Skeletal muscle cell (primary cell): Measurements from ENCODE around the gene GLYR1.
"Not testable (repeated sequence)": the region's sequence is repeated elsewhere in the genome, so short reads cannot be mapped to it uniquely, and the experiment has no call there.

ENCODE experiments used
- DNase-seq: peaks from one replicate; pipeline ENCODE4 v3.0.0-alpha.2; 2010; ENCODE audit warnings: low read depth
- H3K4me3 ChIP-seq: 2 replicates; pipeline ENCODE4 v1.5.1; 2011; ENCODE audit warnings: low read depth, mild to moderate bottlenecking, control low read depth, low read length, moderate library complexity

GLYR1 gene

DNA sequence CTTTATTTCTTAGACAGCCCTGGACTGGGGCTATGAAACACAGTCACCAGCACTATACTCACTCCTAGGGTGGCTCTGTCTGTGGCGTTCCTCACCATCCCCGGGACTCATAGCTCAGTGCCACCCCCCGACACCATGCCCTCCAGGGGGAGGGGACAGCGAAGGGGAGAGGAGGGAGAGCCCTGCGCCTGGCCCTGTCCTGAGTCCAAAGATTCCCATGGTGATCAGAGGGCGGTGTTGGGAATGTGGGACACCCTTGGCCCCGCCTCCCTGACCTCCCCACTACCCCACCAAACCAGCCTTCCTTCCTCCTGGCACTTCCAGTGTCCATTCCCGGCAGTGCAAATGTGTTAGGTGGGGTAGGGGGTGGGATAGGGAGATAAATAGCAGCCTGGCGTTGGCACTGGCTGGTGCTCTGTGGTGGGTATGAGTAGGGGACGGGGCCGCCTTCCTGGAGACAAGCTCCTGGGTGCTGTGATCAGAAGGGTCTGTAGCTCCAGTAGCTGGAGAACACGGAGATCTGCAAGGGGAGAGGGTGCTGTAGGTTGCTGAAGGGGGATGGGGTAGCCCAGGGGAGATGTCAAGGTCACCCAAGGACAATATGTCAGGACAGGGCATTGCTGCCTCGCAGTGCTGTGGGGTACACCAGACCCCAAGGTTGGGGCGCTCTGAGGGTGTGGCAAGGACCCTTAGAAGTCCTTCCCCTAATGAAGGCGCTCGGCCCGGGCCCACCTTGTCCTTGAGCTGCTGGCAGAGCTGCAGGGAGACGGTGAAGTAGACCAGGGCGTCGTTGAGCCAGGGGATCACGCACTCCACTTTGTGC, 49.9 kb downstream of the GLYR1 start:
- no peak overlapping the region for H3K4me3 ChIP-seq
- no peak for DNase-seq

DNA sequence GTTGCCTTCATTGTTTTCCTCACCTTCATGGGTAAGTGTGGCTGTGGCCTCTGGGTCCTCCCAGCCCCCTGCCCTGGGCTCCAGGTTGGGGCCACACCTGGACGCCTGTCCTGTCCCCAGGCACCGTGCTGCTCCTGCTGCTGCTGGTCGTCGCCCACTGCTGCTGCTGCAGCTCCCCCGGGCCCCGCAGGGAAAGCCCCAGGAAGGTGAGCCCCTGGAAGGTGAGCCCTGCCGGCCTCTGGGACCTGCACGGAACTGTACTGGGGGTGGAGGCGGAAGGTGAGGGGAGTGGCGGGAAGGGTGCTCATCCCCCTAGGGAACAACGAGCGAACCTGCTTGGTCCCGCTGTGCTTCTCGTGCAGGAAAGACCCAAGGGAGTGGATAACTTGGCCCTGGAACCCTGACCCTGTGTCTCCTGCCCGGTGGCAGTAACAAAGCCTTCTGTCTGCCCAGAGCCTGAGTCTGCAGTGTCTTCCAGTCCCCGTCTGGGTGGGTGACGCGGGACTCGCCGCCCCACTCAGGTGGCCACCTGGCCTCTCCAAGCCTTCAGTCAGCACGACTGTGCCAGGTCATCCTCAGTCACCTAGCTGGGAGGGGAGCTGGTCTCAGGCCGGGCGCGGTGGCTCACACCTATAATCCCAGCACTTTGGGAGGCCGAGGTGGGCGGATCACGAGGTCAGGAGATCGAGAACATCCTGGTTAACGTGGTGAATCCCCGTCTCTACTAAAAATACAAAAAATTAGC, 51.1 kb downstream of the GLYR1 start:
- no peak overlapping the region for H3K4me3 ChIP-seq
- DNase-seq: no peak

DNA sequence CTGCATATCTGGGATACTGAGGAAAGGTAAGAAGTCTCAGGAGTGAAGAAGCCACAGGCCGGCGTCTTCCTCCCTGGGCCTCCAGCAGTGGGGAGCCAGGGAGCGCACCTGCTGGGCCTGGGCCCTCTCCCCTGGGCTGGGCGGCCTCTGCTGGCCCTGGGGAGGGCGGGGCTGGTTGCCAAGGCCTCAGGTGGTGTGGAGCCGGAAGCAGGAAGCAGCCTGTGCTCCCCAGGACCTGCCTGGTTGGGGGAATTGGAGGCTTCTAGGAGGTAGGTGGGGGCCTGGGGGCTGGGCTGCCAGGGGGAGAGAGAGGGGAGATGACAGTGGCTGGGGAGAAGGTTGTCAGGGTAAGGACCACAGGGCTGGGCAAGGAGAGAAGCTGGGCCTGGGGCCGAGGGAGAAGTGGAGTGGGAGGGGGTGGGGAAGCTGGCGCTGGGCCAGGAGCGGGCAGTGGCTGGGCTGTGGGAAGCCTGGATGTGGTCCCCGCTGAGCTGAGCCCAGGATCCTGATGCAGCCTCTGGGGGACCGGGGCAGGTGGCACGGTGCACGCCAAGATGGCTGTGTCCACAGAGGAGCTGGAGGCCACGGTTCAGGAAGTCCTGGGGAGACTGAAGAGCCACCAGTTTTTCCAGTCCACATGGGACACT, 51.8 kb downstream of the GLYR1 start, which contains the start of gene SMIM22:
Gene SMIM22 (plus strand): TSS at position 189 of the 647 bp plus-strand sequence. CDS start 366 bp downstream, at position 555.
- H3K4me3 ChIP-seq: no peak within 1 kb of the TSS
- DNase-seq: no peak

DNA sequence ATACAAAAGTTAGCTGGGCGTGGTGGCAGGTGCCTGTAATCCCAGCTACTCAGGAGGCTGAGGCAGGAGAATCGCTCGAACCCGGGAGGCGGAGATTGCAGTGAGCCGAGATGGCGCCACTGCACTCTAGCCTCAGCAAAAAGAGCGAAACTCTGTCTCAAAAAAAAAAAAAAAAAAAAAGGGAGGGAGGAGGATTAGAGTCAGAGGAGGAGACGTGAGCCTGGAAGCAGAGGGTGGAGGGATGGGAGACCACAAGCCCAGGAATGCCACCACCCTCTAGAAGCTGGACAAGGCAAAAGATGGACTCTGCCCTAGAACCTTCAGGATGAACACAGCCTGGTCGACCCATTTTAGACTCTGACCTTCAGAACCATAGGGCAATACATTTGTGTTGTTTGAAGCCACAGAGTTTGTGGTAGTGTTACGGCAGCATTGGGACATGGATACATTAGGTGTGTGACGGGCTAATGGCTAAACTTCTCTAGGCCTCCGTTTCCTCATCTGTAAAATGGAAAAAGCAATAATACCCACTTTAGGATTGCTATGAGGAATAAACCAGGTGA, 54.1 kb downstream of the GLYR1 start:
- no peak for DNase-seq
- no peak overlapping the region for H3K4me3 ChIP-seq

DNA sequence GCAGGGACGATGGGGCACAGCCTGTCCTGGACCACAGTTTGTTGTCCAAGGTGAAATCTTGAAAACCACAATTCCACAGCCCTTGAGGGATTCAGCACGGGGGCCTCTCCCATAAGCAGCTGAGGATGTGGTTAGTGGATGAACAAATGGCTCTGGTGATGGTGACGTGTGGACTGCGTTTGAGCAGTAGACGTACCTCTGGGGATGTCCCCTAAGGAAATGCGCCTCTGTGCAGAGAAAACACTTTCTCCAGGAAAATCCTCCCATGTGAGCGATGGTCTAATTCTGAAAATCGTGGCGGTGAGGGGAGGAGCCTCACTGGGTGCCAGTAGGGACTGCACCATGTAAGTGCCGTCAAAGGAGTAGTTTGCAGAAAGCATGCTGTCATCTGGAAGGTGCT, 56.2 kb downstream of the GLYR1 start:
- no peak for DNase-seq
- H3K4me3 ChIP-seq: no peak overlapping the region

DNA sequence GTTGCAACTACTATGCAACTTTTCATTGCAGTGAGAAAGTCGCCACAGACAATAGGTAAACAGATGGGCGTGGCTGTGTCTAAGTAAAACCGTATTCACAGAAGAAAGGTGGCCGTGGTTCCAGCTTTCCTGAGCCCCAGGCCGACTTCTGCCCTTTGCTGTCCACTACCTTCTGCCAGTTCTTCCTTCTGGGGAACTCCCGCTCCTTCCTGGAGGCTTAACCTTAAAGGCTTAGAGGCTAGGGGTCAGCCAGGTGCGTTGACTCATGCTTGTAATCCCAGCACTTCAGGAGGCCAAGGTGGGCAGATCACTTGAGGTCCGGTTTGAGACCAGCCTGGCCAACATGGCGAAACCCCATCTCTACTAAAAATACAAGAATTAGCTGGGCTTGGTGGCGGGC, 56.8 kb downstream of the GLYR1 start:
- no peak for DNase-seq
- no peak overlapping the region for H3K4me3 ChIP-seq

DNA sequence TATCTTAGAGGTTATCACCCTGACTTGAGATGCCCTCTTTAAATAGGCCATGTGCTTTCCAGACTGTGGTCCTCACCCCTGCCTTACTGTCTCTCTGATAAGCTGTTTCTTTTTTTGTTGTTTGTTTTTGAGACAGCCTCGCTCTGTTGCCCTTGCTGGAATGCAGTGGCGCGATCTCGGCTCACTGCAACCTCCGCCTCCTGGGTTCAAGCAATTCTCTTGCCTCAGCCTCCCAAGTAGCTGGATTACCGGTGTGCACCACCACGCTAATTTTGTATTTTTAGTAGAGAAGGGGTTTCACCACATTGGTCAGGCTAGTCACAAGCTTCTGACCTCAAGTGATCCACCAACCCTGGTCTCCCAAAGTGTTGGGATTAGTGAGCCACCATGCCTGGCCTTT, 58.2 kb downstream of the GLYR1 start:
- DNase-seq: no peak
- no peak overlapping the region for H3K4me3 ChIP-seq

DNA sequence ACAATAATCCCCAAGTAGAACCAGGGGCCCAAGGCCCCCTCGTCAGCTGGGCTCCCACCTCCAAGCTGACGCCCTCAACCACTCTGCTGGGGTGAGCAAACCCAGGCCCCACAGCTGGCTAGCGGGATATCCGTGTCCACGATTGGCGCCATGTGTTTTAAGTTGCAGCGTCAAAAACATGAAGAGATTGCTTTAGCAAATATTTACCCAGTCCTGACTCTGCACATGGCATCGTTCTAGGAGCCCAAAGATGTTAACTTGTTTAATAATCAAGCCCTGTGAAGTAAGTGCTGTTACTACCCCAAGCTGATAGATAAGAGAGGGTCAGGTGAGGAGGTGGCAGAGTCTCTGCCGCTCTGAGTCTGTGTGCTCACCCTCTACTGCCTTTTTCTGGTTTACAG, 58.6 kb downstream of the GLYR1 start:
- DNase-seq: no peak
- H3K4me3 ChIP-seq: no peak overlapping the region

DNA sequence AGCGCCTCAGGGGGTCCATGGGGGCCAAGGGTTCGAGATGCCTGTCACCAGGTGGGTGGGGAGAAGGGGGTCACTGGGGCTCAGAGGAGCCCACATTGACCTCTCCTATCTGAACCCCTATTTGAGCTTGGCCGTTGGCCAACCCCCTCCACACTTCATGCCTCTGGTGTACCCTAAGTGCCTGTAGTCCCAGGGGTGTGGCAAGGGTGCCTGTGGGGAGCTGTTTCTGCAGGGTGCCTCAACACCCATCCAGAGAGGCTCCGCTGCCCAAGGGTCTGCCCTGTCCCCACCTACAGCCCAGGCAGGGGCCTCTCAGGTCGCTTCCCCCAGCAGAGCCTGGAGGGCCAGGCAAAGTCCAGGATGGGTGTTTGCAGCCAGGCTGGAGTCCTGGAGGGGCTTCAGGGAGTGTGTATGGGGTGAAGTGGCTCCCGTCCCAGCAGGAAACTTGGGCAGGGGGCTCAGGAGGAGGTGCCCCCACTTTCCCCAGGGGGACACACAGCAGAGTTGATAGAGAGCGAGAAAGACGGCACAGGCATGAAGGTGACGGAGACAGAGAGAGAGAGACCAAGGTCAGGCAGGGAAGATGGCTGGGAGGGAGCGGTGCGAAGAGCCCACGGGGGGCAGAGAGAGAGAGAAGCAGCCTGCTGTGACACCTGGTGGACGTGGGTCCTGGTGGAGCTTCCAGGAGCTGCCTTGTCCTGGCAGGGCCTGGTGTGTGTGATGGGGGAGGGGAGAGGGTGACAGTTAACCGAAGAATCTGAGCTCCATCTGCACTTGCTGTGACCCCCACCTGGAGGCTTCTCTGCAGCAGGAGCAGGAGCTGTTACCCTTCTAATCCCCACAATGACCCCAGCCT, 59.2 kb downstream of the GLYR1 start, which contains the start of gene SEPTIN12:
Gene SEPTIN12 (minus strand): TSS at position 719 of the 856 bp plus-strand sequence. CDS start 700 bp downstream, at position 19.
- no peak within 1 kb of the TSS for H3K4me3 ChIP-seq
- DNase-seq: no peak

DNA sequence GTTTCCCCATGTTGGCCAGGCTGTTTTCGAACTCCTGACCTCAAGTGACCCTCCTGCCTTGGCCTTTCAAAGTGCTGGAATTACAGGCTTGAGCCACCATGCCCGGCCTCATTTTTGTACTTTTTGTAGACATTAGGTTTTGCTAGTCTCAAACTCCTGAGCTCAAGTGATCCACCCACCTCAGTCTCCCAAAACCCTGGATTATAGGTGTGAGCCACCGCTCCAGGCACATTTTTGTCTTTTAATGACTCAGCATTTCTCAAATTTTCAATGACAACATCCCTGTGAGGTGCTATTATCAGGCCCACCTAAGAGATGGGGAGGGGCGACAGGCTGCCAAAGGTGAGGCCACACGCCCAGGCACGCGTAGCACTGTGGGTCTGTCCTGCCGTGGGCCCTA, 60.0 kb downstream of the GLYR1 start:
- no peak for DNase-seq
- no peak overlapping the region for H3K4me3 ChIP-seq

DNA sequence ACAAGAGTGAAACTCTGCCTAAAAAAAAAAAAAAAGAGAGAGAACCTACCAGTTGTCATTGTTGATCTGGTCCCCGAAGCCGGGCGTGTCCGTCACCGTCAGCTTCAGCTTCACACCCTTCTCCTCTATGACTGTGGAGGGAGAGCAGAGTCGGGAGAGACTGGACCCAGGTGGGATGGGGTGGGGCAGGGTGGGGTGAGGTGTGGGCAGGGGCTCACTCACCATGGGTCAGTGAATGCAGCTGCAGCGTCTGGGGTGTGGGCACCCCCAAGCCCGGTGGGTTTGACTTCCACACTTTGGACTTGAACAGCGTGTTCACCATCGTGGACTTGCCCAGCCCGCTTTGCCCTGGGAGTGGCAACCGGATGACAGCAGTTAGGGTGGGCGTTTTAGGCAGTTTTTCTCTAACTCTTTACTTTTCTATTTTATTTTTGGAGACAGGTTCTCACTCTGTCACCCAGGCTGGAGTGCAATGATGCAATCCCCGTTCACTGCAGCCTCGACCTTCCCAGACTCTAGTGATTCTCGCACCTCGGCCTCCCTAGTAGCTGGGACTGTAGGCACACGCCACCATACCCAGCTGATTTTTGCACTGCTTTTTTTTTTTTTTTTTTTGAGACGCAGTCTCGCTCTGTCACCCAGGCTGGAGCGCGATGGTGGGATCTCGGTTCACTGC, 61.2 kb downstream of the GLYR1 start:
- no peak overlapping the region for H3K4me3 ChIP-seq
- DNase-seq: no peak

DNA sequence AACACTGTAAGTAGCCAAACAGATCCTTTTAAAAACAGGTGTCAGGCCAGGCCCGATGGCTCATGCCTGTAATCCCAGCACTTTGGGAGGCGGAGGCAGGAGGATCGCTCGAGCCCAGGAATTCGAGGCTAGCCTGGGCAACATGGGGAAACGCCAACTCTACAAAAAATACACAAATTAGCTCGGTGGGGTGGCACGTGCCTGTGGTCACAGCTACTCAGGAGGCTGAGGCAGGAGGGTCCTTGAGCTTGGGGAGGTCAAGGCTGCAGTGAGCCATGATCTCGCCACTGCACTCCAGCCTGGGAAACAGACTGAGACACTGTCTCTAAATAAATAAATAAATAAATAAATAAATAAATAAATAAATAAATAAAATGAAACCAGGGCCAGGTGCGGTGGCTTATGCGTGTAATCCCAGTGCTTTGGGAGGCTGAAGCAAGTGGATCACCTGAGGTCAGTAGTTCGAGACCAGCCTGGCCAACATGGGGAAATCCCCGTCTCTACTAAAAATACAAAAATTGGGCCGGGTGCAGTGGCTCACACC, 62.6 kb downstream of the GLYR1 start:
- H3K4me3 ChIP-seq, DNase-seq: not testable (repeated sequence)

DNA sequence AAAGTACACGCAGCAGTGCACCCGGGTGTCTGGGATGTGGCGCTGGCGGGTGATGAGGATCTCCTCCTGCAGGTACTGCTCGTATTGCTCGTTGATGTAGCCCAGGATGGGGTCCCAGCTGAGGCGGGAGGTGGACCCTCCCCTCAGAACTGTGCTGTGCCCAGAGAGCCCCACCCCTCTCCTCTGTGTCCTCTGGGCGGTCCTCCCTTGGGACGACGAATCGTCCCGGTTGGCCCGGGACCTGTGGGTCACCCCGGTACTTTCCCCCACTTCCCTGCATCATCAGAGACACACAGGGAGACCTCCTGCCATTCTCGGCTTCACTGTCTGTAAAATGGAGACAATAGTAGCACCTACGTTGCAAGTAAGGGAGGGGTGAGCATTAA, 63.1 kb downstream of the GLYR1 start:
- H3K4me3 ChIP-seq: no peak overlapping the region
- DNase-seq: no peak

DNA sequence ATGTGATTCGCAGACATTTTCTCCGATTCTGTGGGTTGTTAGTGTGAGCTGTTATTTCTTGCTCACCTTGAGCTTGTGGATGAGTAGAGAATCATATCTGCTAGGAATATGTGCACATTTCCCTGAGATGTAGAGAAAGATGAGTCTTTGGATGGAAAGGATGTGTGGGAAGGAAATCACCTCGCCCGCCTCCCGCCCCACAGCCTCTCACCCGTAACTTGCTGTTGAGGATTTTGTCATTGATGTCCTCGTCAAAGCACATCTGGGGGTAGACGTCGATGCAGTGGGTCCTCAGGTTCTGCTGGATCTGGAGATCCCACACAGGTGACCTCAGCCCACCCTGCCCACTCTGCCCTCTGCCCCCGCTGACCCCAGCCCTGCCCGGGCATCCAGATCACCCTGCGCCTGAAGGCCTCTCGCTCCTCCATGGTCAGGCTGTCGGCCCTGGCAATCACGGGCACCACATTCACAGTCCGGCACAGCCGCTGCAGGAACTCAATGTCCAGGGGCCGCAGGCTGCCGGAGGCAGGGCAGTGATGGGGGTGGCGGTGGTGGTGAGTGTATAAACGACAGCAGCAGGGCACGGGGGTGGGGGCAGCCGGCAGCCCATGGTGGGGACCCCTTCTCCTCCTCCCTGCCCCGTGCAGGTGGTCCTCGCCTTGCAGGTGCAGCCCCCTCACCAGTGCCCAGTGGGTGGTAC, 63.7 kb downstream of the GLYR1 start:
- no peak for DNase-seq
- H3K4me3 ChIP-seq: no peak overlapping the region

DNA sequence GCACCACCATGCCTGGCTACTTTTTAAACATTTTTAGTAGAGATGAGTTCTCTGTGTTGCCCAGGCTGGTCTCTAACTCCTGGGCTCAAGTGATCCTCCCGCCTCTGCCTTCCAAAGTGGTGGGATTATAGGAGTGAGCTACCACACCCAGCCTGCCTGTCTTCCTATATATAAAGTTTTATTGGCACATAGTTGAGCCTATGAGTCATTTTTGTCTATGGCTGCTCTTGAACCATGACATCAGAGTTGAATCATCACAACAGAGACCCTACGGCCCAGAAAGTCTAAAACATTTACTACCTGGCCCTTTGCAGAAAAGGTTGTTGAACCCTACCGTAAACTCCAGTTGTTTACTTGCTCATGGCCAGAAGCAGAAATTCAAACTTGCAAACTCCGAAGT, 66.9 kb downstream of the GLYR1 start:
- no peak for DNase-seq

DNA sequence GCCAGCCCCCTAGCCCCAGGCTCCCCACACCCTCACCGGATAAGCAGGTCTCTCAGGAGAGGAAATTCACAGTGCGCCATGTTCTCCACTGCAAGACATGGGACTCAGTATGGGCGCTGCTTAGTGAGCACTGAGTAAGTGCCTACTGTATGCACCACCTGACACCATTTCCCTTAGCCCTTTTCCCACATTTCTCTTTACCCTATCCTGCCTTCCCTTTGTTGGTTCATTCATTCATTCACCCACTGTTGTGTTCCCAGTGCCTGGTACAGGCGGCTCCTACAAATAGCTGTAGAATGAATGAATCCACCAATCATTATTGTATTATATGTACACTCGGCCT, 69.1 kb downstream of the GLYR1 start:
- H3K4me3 ChIP-seq: no peak overlapping the region
- DNase-seq: no peak

More for the DNA sequence above, 66.9 kb downstream of the GLYR1 start:
- H3K4me3 ChIP-seq: no peak overlapping the region

DNA sequence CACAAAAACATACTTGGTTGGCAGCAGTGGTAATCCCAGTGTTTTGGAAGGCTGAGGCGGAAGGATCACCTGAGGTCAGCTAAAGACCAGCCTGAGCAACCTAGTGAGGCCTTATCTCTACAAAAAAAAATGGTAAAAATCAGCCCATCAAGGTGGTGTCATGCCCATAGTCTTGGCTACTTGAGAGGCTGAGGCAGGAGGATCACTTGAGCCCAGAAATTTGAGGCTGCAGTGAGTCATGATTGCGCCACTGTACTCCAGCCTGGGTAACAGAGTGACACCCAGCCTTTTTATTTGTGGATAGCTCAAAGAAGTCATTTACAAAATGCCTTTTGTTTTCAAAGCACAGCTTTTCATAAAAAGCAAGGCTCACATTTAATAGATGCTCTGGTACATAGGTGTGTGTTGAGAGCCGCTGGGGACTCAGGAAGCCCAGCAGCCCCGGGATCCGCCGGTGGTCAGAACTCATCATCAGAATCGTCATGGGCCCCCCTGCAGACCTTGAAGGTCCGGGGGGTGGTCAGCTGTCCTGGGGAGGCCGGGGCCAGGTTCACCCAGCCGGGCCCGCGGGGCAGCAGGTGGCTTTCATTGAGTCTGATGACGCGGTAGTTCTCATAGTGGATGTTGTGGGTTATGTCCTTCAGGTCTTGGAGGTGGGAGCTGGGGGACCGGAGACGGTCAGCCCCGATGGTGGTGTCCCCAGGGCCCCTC, 69.6 kb downstream of the GLYR1 start:
- DNase-seq: no peak

More for the DNA sequence above, 69.6 kb downstream of the GLYR1 start:
- H3K4me3 ChIP-seq: no peak overlapping the region
